ENCODE measurements around the gene TMEM144.

TMEM144 gene

DNA sequence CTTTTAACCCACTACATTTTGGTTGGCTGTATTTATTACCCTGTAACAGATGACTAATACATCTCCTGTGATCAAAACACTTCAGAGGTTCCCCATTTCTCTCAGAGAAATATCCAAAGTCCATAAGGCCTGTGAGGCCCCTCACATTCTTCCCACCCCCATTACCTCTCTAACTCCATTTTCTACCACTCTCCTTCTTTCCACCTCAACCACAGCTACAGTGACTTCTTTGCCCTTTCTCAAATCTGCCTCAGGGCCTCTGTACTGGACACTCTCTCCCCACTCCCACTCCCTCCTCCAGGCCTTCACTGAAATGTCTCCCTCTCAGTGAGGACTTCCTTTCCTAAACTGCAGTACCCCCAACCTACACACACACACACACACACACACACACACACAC is 8.4 kb upstream of the TMEM144 start:
- no peak overlapping the region for H3K9ac ChIP-seq (ENCODE audit: low read length)
- no peaks in the 10 kb centered on the region for H3F3A ChIP-seq (ENCODE audit: insufficient read depth)
- H2AFZ ChIP-seq (ENCODE audit: low read depth, low read length, severe bottlenecking) = no peak overlapping the region
- H3K36me3 ChIP-seq (ENCODE audit: low read length) = no peaks in the 10 kb centered on the region
- no peaks in the 10 kb centered on the region for H4K20me1 ChIP-seq (ENCODE audit: low read depth, low read length)
- H3K27ac ChIP-seq (ENCODE audit: low read depth, low read length) = no peak overlapping the region
- H3K4me3 ChIP-seq (ENCODE audit: insufficient read depth, low read length, poor library complexity, severe bottlenecking) = no peak overlapping the region
- H3K4me2 ChIP-seq (ENCODE audit: low read depth, low read length, poor library complexity, severe bottlenecking) = no peak overlapping the region
- no peaks in the 10 kb centered on the region for H3K27me3 ChIP-seq (ENCODE audit: low read length)
- no peak for TF ChIP-seq EZH2phosphoT487 (conservative IDR thresholded peaks at IDR 0.05; ENCODE audit: low read length)
- TF ChIP-seq, protein P1, sequence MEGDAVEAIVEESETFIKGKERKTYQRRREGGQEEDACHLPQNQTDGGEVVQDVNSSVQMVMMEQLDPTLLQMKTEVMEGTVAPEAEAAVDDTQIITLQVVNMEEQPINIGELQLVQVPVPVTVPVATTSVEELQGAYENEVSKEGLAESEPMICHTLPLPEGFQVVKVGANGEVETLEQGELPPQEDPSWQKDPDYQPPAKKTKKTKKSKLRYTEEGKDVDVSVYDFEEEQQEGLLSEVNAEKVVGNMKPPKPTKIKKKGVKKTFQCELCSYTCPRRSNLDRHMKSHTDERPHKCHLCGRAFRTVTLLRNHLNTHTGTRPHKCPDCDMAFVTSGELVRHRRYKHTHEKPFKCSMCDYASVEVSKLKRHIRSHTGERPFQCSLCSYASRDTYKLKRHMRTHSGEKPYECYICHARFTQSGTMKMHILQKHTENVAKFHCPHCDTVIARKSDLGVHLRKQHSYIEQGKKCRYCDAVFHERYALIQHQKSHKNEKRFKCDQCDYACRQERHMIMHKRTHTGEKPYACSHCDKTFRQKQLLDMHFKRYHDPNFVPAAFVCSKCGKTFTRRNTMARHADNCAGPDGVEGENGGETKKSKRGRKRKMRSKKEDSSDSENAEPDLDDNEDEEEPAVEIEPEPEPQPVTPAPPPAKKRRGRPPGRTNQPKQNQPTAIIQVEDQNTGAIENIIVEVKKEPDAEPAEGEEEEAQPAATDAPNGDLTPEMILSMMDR (IDR thresholded peaks at IDR 0.05; ENCODE audit: insufficient read depth, low read length, poor library complexity, severe bottlenecking) = no peak
- H3K9me3 ChIP-seq (ENCODE audit: insufficient read depth, low read length) = no peaks in the 10 kb centered on the region
- H3K79me2 ChIP-seq (ENCODE audit: insufficient read depth, low read length) = no peaks in the 10 kb centered on the region
- no peaks in the 10 kb centered on the region for H3K9me2 ChIP-seq (replicated peaks; ENCODE audit: insufficient read depth, low read length)

DNA sequence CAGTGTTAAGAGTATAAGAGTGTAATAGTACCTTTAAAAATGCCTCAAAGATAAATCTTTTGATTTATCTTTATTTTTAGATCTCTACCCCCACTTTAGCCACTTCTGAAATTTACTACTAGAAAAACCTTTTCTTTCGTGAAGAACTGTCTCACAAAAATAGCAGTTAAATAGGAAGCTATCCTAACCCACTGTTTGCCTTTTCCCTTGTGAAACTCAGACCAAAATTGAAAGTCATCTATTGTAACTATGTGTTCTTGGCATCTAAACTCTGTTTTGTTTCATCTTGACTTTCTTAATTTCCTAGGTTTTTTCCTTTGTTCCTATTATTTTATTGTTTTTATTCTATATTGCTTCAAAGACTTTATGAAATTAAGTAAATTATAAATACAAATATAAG is 7.8 kb upstream of the TMEM144 start:
- Histone ChIP-seq H3K27me3 (ENCODE audit: low read length) (no peaks in the 10 kb centered on the region), H2AFZ (ENCODE audit: low read depth, low read length, severe bottlenecking) (no peak overlapping the region)
- TF ChIP-seq, protein P1 (IDR thresholded peaks at IDR 0.05; ENCODE audit: insufficient read depth, low read length, poor library complexity, severe bottlenecking) = no peak
- no peak for TF ChIP-seq EZH2phosphoT487 (conservative IDR thresholded peaks at IDR 0.05; ENCODE audit: low read length)

GRCh38 chr4:158203436-158203835 is 6.8 kb upstream of the TMEM144 start:
- H2AFZ ChIP-seq (ENCODE audit: low read depth, low read length, severe bottlenecking) = no peak overlapping the region
- H3K27me3 ChIP-seq (ENCODE audit: low read length) = no peaks in the 10 kb centered on the region
- no peaks in the 10 kb centered on the region for H3K9me2 ChIP-seq (replicated peaks; ENCODE audit: insufficient read depth, low read length)
- no peaks in the 10 kb centered on the region for H3K79me2 ChIP-seq (ENCODE audit: insufficient read depth, low read length)
- no peak overlapping the region for H3K9ac ChIP-seq (ENCODE audit: low read length)
- TF ChIP-seq, protein P1 (IDR thresholded peaks at IDR 0.05; ENCODE audit: insufficient read depth, low read length, poor library complexity, severe bottlenecking) = no peak
- TF ChIP-seq EZH2phosphoT487 (conservative IDR thresholded peaks at IDR 0.05; ENCODE audit: low read length) = no peak
- no peaks in the 10 kb centered on the region for H4K20me1 ChIP-seq (ENCODE audit: low read depth, low read length)
- H3K36me3 ChIP-seq (ENCODE audit: low read length) = no peaks in the 10 kb centered on the region
- no peak overlapping the region for H3K4me3 ChIP-seq (ENCODE audit: insufficient read depth, low read length, poor library complexity, severe bottlenecking)
- no peak overlapping the region for H3K4me2 ChIP-seq (ENCODE audit: low read depth, low read length, poor library complexity, severe bottlenecking)
- H3K27ac ChIP-seq (ENCODE audit: low read depth, low read length) = no peak overlapping the region
- H3F3A ChIP-seq (ENCODE audit: insufficient read depth) = no peaks in the 10 kb centered on the region
- H3K9me3 ChIP-seq (ENCODE audit: insufficient read depth, low read length) = no peaks in the 10 kb centered on the region

More for the DNA sequence above, 7.8 kb upstream of the TMEM144 start:
- H3K9me2 ChIP-seq (replicated peaks; ENCODE audit: insufficient read depth, low read length) = no peaks in the 10 kb centered on the region
- H3K9ac ChIP-seq (ENCODE audit: low read length) = no peak overlapping the region
- no peaks in the 10 kb centered on the region for H3K79me2 ChIP-seq (ENCODE audit: insufficient read depth, low read length)
- no peaks in the 10 kb centered on the region for H3K36me3 ChIP-seq (ENCODE audit: low read length)
- H3K4me3 ChIP-seq (ENCODE audit: insufficient read depth, low read length, poor library complexity, severe bottlenecking) = no peak overlapping the region
- no peak overlapping the region for H3K4me2 ChIP-seq (ENCODE audit: low read depth, low read length, poor library complexity, severe bottlenecking)
- H3K9me3 ChIP-seq (ENCODE audit: insufficient read depth, low read length) = no peaks in the 10 kb centered on the region
- no peaks in the 10 kb centered on the region for H4K20me1 ChIP-seq (ENCODE audit: low read depth, low read length)
- H3K27ac ChIP-seq (ENCODE audit: low read depth, low read length) = no peak overlapping the region
- no peaks in the 10 kb centered on the region for H3F3A ChIP-seq (ENCODE audit: insufficient read depth)

Measured in SU-DHL-6 (cell line).